ENCODE results near the gene BPIFB4. TPM values are rescaled to one million over a fixed set of nuclear protein-coding genes. Genes with fewer than 3 reads are reported as not detected.

Gene BPIFB4
- total RNA-seq, 2 experiments from 2014 or later: not detected

DNA sequence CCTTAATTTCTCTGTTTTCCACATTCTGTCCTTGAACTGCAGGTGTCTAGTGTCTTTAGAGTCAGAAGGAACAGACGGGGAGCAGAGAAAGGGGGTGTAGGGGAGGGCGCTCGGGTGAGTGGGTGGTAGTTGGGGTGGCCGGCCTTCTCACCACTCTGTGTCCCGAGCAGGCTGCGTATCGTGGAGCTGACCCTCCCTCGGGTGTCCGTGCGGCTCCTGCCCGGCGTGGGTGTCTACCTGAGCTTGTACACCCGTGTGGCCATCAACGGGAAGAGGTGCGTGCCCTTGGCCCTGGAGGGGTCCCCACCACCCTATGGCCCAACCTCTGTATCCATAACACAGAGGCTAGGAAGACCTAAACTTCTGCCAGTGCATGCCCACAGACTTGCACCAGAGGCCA lies 5.3 kb downstream of the BPIFB4 start:
- no peaks in the 10 kb centered on the region for H3K4me1 ChIP-seq (ENCODE audit: insufficient read depth, low read length)
- no peak overlapping the region for H3K27ac Mint-ChIP-seq
- no peak overlapping the region for H3K4me3 Mint-ChIP-seq
- POLR2A ChIA-PET: no interaction called here
- ATAC-seq (ENCODE audit: poor library complexity) (no peak), DNase-seq (no peak)
- no peaks in the 10 kb centered on the region for H3K27me3 ChIP-seq (ENCODE audit: control insufficient read depth in 1 of 2, insufficient read depth in 2 of 2, low read length in 2 of 2)
- no peak overlapping the region for H3K4me3 ChIP-seq (ENCODE audit: low read length)
- intact Hi-C loops (cut with DNase I, micrococcal nuclease): no loop called here
- no peaks in the 10 kb centered on the region for H3K36me3 Mint-ChIP-seq (ENCODE audit: low read depth)
- H3K9me3 ChIP-seq (ENCODE audit: control insufficient read depth in 1 of 2, insufficient read depth in 1 of 2, low read length in 2 of 2): no peaks in the 10 kb centered on the region
- H3K9me3 Mint-ChIP-seq: no peaks in the 10 kb centered on the region
- no peaks in the 10 kb centered on the region for H3K4me1 Mint-ChIP-seq (ENCODE audit: low read depth)
- CTCF ChIA-PET: no interaction called here
- no peak overlapping the region for H3K27ac ChIP-seq (ENCODE audit: low read depth in 1 of 2, low read length in 2 of 2)
- TF ChIP-seq, protein P1, sequence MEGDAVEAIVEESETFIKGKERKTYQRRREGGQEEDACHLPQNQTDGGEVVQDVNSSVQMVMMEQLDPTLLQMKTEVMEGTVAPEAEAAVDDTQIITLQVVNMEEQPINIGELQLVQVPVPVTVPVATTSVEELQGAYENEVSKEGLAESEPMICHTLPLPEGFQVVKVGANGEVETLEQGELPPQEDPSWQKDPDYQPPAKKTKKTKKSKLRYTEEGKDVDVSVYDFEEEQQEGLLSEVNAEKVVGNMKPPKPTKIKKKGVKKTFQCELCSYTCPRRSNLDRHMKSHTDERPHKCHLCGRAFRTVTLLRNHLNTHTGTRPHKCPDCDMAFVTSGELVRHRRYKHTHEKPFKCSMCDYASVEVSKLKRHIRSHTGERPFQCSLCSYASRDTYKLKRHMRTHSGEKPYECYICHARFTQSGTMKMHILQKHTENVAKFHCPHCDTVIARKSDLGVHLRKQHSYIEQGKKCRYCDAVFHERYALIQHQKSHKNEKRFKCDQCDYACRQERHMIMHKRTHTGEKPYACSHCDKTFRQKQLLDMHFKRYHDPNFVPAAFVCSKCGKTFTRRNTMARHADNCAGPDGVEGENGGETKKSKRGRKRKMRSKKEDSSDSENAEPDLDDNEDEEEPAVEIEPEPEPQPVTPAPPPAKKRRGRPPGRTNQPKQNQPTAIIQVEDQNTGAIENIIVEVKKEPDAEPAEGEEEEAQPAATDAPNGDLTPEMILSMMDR (IDR thresholded peaks at IDR 0.05): no peak
- H3K27me3 Mint-ChIP-seq: no peaks in the 10 kb centered on the region
- H3K36me3 ChIP-seq (ENCODE audit: insufficient read depth, low read length): no peaks in the 10 kb centered on the region

DNA sequence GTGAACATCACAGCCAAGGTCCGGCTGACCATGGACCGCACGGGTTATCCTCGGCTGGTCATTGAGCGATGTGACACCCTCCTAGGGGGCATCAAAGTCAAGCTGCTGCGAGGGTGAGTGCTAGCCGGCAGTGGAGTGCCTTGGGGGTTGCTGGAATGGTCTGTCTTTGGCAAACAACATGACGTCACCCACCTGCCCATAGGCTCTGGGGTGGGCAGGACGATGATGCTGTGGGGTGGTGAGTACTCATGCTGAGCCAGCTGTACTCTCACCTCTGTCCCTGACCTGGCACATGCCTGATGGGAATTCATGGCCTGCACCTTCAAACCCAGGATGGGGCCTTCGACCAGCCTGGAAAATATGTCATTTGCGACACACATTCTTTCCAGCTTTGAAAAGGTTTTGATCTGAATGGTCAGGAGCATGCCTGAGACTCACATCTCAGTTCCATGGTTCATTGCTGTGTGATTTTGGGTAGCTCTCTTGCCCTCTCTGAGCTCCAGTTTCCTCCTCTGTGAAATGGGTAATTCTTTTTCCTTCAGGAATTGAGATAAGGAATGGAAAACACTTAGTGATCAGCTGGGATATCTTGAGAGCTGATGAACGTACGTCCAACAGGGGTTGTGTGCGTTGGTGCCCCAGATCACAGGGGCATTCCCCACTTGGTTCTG lies 6.7 kb downstream of the BPIFB4 start:
- no peaks in the 10 kb centered on the region for H3K36me3 ChIP-seq (ENCODE audit: insufficient read depth, low read length)
- H3K27me3 ChIP-seq (ENCODE audit: control insufficient read depth in 1 of 2, insufficient read depth in 2 of 2, low read length in 2 of 2): no peaks in the 10 kb centered on the region
- H3K4me3 ChIP-seq (ENCODE audit: low read length): no peak overlapping the region
- H3K4me1 ChIP-seq (ENCODE audit: insufficient read depth, low read length): no peaks in the 10 kb centered on the region
- POLR2A ChIA-PET: no interaction called here
- DNase-seq (no peak), ATAC-seq (ENCODE audit: poor library complexity) (no peak)
- H3K27ac ChIP-seq (ENCODE audit: low read depth in 1 of 2, low read length in 2 of 2): no peak overlapping the region
- Mint-ChIP-seq H3K4me1 (ENCODE audit: low read depth) (no peaks in the 10 kb centered on the region), H3K36me3 (ENCODE audit: low read depth) (no peaks in the 10 kb centered on the region), H3K27ac (no peak overlapping the region), H3K4me3 (no peak overlapping the region), H3K27me3 (no peaks in the 10 kb centered on the region), H3K9me3 (no peaks in the 10 kb centered on the region)
- intact Hi-C loops (cut with DNase I, micrococcal nuclease): no loop called here
- TF ChIP-seq, protein P1 (IDR thresholded peaks at IDR 0.05): no peak
- H3K9me3 ChIP-seq (ENCODE audit: control insufficient read depth in 1 of 2, insufficient read depth in 1 of 2, low read length in 2 of 2): no peaks in the 10 kb centered on the region
- CTCF ChIA-PET: no interaction called here

DNA sequence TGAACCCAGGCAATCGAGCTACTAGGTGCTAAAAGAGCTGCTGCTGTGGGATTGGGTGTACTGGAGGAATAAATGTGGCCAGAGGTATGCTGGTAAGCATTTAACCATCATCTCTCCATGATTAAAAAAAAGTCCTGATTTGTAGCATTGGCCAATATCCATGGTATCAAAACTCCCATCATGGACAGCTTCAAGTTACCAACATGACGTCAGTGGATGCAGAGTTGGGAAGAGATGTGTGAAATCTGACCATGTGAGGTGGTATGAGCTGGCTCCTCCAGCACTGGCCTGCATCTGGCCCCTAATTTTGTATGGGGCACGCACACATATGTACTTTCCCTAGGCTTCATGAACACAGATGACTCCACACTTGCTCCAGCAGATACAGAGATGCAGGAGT lies 11.7 kb downstream of the BPIFB4 start:
- H3K4me1 Mint-ChIP-seq (ENCODE audit: low read depth): peaks cover 11% of the 10 kb centered on the region
- no peaks in the 10 kb centered on the region for H3K27me3 ChIP-seq (ENCODE audit: control insufficient read depth in 1 of 2, insufficient read depth in 2 of 2, low read length in 2 of 2)
- no peaks in the 10 kb centered on the region for H3K9me3 ChIP-seq (ENCODE audit: control insufficient read depth in 1 of 2, insufficient read depth in 1 of 2, low read length in 2 of 2)
- H3K36me3 ChIP-seq (ENCODE audit: insufficient read depth, low read length): no peaks in the 10 kb centered on the region
- ChIA-PET CTCF (interaction anchor here (0.6 kb wide), 1 partner anchor 1451 kb away, joined by 4 read pairs; no protein-coding TSS in a partner anchor), POLR2A (no interaction called here)
- H3K4me3 ChIP-seq (ENCODE audit: low read length): no peak overlapping the region
- H3K4me3 Mint-ChIP-seq: no peak overlapping the region
- no peak overlapping the region for H3K27ac Mint-ChIP-seq
- no peak for ATAC-seq (ENCODE audit: poor library complexity)
- peaks cover 6% of the 10 kb centered on the region for H3K4me1 ChIP-seq (ENCODE audit: insufficient read depth, low read length)
- H3K27ac ChIP-seq (ENCODE audit: low read depth in 1 of 2, low read length in 2 of 2): no peak overlapping the region
- H3K27me3 Mint-ChIP-seq: no peaks in the 10 kb centered on the region
- TF ChIP-seq, protein P1 (IDR thresholded peaks at IDR 0.05): no peak
- no peaks in the 10 kb centered on the region for H3K9me3 Mint-ChIP-seq
- no peaks in the 10 kb centered on the region for H3K36me3 Mint-ChIP-seq (ENCODE audit: low read depth)
- intact Hi-C loops (cut with DNase I, micrococcal nuclease): loop anchor here (10.0 kb wide), 2 partner anchors 204 to 416 kb away; partner anchors contain the start of gene C20orf203 (in 1 of the 2)
- DNase-seq: no peak

Measured in CD4-positive, alpha-beta T cell (primary cell).